Astrocyte (in vitro differentiated cells and primary cell): ENCODE results near the gene DEPDC1B. TPM values are rescaled to one million over a fixed set of nuclear protein-coding genes. Genes with fewer than 3 reads are reported as not detected.
"Not testable (repeated sequence)": the region's sequence is repeated elsewhere in the genome, so short reads cannot be mapped to it uniquely, and the experiment has no call there.

ENCODE experiments used
- DNase-seq: peaks from one replicate; pipeline ENCODE4 v3.0.0-alpha.2; 2010; ENCODE audit warnings: low read depth
- FAIRE-seq: peaks from 2 replicates; lab custom pipeline; 2011; peaks lifted over from hg19 to GRCh38; lab: Jason Lieb, UNC
- H2AFZ ChIP-seq: 2 replicates; pipeline ENCODE4 v1.6.0; 2012; ENCODE audit warnings: low read depth, low read length, inconsistent platforms
- H3K27ac ChIP-seq: 2 replicates; pipeline ENCODE4 v1.5.1; 2011; ENCODE audit warnings: low read depth, low read length, inconsistent platforms
- H3K27me3 ChIP-seq: 2 replicates; pipeline ENCODE4 v1.6.0; 2011; ENCODE audit warnings: low read length, inconsistent platforms; ENCODE audit not compliant: insufficient read depth
- H3K36me3 ChIP-seq: 2 replicates; pipeline ENCODE4 v1.5.1; 2011; ENCODE audit warnings: low read length, inconsistent platforms; ENCODE audit not compliant: insufficient read depth
- H3K4me1 ChIP-seq: 2 replicates; pipeline ENCODE4 v1.5.1; 2011; ENCODE audit warnings: low read length, inconsistent platforms; ENCODE audit not compliant: insufficient read depth
- H3K4me2 ChIP-seq: 2 replicates; pipeline ENCODE4 v1.6.0; 2012; ENCODE audit warnings: low read length, inconsistent platforms
- H3K4me3 ChIP-seq: 2 replicates; pipeline ENCODE4 v1.5.1; 2011; ENCODE audit warnings: low read depth, mild to moderate bottlenecking, low read length, inconsistent platforms; ENCODE audit not compliant: insufficient read depth
- H3K79me2 ChIP-seq: 2 replicates; pipeline ENCODE4 v1.6.0; 2012; ENCODE audit warnings: mild to moderate bottlenecking, low read length, inconsistent platforms; ENCODE audit not compliant: insufficient read depth
- H3K9ac ChIP-seq: 2 replicates; pipeline ENCODE4 v1.6.0; 2012; ENCODE audit warnings: mild to moderate bottlenecking, low read length, inconsistent platforms
- H3K9me3 ChIP-seq: 2 replicates; pipeline ENCODE4 v1.5.1; 2012; ENCODE audit warnings: low read depth, mild to moderate bottlenecking, low read length, inconsistent platforms; ENCODE audit not compliant: insufficient read depth
- H4K20me1 ChIP-seq: 2 replicates; pipeline ENCODE4 v1.6.0; 2012; ENCODE audit warnings: low read length, inconsistent platforms; ENCODE audit not compliant: insufficient read depth
- H3K27ac Mint-ChIP-seq: one replicate; pipeline ENCODE4 v1.8.0; 2021; ENCODE audit warnings: mild to moderate bottlenecking, mixed read lengths; ENCODE audit not compliant: unreplicated experiment
- H3K27me3 Mint-ChIP-seq: one replicate; pipeline ENCODE4 v1.8.0; 2021; ENCODE audit warnings: low read depth, mixed read lengths; ENCODE audit not compliant: unreplicated experiment
- H3K36me3 Mint-ChIP-seq: one replicate; pipeline ENCODE4 v1.8.0; 2021; ENCODE audit warnings: low read depth, mixed read lengths; ENCODE audit not compliant: unreplicated experiment
- H3K4me1 Mint-ChIP-seq: one replicate; pipeline ENCODE4 v1.8.0; 2021; ENCODE audit warnings: low read depth, mixed read lengths; ENCODE audit not compliant: unreplicated experiment
- H3K4me3 Mint-ChIP-seq: one replicate; pipeline ENCODE4 v1.8.0; 2021; ENCODE audit warnings: mild to moderate bottlenecking, moderate library complexity, mixed read lengths; ENCODE audit not compliant: unreplicated experiment
- H3K9me3 Mint-ChIP-seq: one replicate; pipeline ENCODE4 v1.8.0; 2021; ENCODE audit warnings: mild to moderate bottlenecking, mixed read lengths; ENCODE audit not compliant: unreplicated experiment
- EZH2 ChIP-seq: IDR thresholded peaks from 2 replicates; pipeline ENCODE4 v1.6.1; 2012; ENCODE audit warnings: mild to moderate bottlenecking, low read length, inconsistent platforms; ENCODE audit not compliant: insufficient read depth
- total RNA-seq: library from RNA; stranded (reverse); gene quantifications from 2 replicates; pipeline ENCODE4 v1.2.1, GENCODE V29; 2021
- TF ChIP-seq, protein P1 (sequence below): IDR thresholded peaks from 2 replicates; pipeline ENCODE4 v1.5.1; 2011; ENCODE audit warnings: low read depth, mild to moderate bottlenecking, inconsistent platforms, low read length, moderate library complexity; ENCODE audit not compliant: insufficient read depth

The DEPDC1B gene
- total RNA-seq, 1 donor from 2014 or later: 2.2 TPM

- DNase-seq (peak; percentile 2), FAIRE-seq (no peak)
- Mint-ChIP-seq H3K27ac (no peak overlapping the region), H3K9me3 (peaks cover 7% of the 10 kb centered on the region), H3K27me3 (no peaks in the 10 kb centered on the region), H3K36me3 (no peaks in the 10 kb centered on the region), H3K4me1 (no peaks in the 10 kb centered on the region), H3K4me3 (no peak overlapping the region)
- H3K4me3 ChIP-seq: no peak overlapping the region
- no peak overlapping the region for H3K27ac ChIP-seq
- H3K36me3 ChIP-seq: no peaks in the 10 kb centered on the region
- no peaks in the 10 kb centered on the region for H3K4me1 ChIP-seq
- no peaks in the 10 kb centered on the region for H3K27me3 ChIP-seq
- TF ChIP-seq, protein P1, sequence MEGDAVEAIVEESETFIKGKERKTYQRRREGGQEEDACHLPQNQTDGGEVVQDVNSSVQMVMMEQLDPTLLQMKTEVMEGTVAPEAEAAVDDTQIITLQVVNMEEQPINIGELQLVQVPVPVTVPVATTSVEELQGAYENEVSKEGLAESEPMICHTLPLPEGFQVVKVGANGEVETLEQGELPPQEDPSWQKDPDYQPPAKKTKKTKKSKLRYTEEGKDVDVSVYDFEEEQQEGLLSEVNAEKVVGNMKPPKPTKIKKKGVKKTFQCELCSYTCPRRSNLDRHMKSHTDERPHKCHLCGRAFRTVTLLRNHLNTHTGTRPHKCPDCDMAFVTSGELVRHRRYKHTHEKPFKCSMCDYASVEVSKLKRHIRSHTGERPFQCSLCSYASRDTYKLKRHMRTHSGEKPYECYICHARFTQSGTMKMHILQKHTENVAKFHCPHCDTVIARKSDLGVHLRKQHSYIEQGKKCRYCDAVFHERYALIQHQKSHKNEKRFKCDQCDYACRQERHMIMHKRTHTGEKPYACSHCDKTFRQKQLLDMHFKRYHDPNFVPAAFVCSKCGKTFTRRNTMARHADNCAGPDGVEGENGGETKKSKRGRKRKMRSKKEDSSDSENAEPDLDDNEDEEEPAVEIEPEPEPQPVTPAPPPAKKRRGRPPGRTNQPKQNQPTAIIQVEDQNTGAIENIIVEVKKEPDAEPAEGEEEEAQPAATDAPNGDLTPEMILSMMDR: no peak
- TF ChIP-seq EZH2: no peak
- no peak overlapping the region for H3K9ac ChIP-seq
- no peaks in the 10 kb centered on the region for H3K79me2 ChIP-seq
- H3K9me3 ChIP-seq: no peaks in the 10 kb centered on the region
- no peaks in the 10 kb centered on the region for H4K20me1 ChIP-seq
- no peak overlapping the region for H3K4me2 ChIP-seq
- no peak overlapping the region for H2AFZ ChIP-seq
These were observed 38.5 kb upstream of the DEPDC1B start for GRCh38 chr5:60738461-60738860.

GRCh38 chr5:60730858-60731257, 30.9 kb upstream of the DEPDC1B start:
- H3K27me3 Mint-ChIP-seq, H3K4me1 Mint-ChIP-seq, H3K36me3 Mint-ChIP-seq, H3K27ac ChIP-seq, H3K9ac ChIP-seq, H3K4me3 Mint-ChIP-seq, H3K4me1 ChIP-seq, H3K79me2 ChIP-seq, DNase-seq, H3K9me3 Mint-ChIP-seq, H3K9me3 ChIP-seq, H4K20me1 ChIP-seq, H3K4me3 ChIP-seq, H3K27ac Mint-ChIP-seq, H3K36me3 ChIP-seq, H3K4me2 ChIP-seq, FAIRE-seq, H3K27me3 ChIP-seq, H2AFZ ChIP-seq: not testable (repeated sequence)

- H3K27ac ChIP-seq: no peak overlapping the region
- FAIRE-seq: no peak
These were observed 27.2 kb upstream of the DEPDC1B start for GRCh38 chr5:60727033-60727679.

More at GRCh38 chr5:60727033-60727679, 27.2 kb upstream of the DEPDC1B start:
- no peak overlapping the region for H3K27ac Mint-ChIP-seq
- Histone ChIP-seq H3K79me2 (no peaks in the 10 kb centered on the region), H3K9ac (no peak overlapping the region), H3K9me3 (no peaks in the 10 kb centered on the region), H4K20me1 (no peaks in the 10 kb centered on the region), H3K27me3 (no peaks in the 10 kb centered on the region), H3K4me1 (no peaks in the 10 kb centered on the region), H3K4me3 (no peak overlapping the region), H2AFZ (no peak overlapping the region), H3K4me2 (no peak overlapping the region), H3K36me3 (no peaks in the 10 kb centered on the region)
- H3K4me1 Mint-ChIP-seq: no peaks in the 10 kb centered on the region
- H3K27me3 Mint-ChIP-seq: no peaks in the 10 kb centered on the region
- DNase-seq: no peak
- H3K36me3 Mint-ChIP-seq: no peaks in the 10 kb centered on the region
- TF ChIP-seq, protein P1: no peak
- no peak for TF ChIP-seq EZH2
- peaks cover 3% of the 10 kb centered on the region for H3K9me3 Mint-ChIP-seq
- no peak overlapping the region for H3K4me3 Mint-ChIP-seq
